ENCODE measurements around the gene SLIT3. TPM values are rescaled to one million over a fixed set of nuclear protein-coding genes. Genes with fewer than 3 reads are reported as not detected.

SLIT3 gene
- polyA plus RNA-seq, 1 of the 3 experiments (the other 2 are of a cell fraction), result 119 TPM

DNA sequence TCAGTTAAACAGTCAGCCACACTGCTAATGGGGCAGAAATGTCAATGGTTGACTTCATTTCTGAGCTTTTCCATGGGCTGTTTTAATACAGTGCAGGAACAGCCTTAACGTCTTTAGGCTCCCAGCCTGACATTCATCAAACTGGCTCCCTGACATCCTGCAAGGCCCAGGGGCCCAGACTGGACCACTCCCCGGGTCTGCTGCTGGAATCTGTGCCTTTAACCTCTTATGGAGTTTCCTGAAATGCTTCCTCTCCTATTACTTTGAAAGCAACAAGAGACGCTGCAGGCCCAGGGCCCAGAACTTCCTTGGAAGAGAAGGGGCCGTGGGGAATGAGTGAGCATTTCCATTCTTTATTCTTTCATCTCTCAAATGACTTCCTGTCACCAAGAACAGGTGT, 504.9 kb downstream of the SLIT3 start:
- H3K36me3 ChIP-seq (replicated peaks in 1 of 2; ENCODE audit: control insufficient read depth in 1 of 2, insufficient read depth in 2 of 2, low read length in 1 of 2), result peaks cover 0 to 95% of the 10 kb centered on the region in 2 experiments
- no peaks in the 10 kb centered on the region for H4K20me1 ChIP-seq (ENCODE audit: insufficient read depth)
- H3K9ac ChIP-seq, result no peak overlapping the region
- no peak overlapping the region for H3K4me2 ChIP-seq
- CTCF ChIA-PET, result interaction anchor here (0.7 to 1.7 kb wide), 2 partner anchors 10 to 12 kb away, joined by 3 to 5 read pairs; no protein-coding TSS in a partner anchor
- POLR2A ChIA-PET, result interaction anchor here (1.2 kb wide), 1 partner anchor 18 kb away, joined by 3 read pairs; no protein-coding TSS in a partner anchor
- DNase-seq, result no peak
- peaks cover 0 to 70% of the 10 kb centered on the region in 2 experiments; a peak in 2 of 4 replicates for H3K4me1 ChIP-seq (ENCODE audit: control insufficient read depth in 1 of 2, insufficient read depth in 2 of 2, low read depth in 1 of 2, low read length in 1 of 2)
- TF ChIP-seq RAD21 (IDR thresholded peaks at IDR 0.05; ENCODE audit: low read length), result no peak
- TF ChIP-seq YY1 (IDR thresholded peaks at IDR 0.05; ENCODE audit: low read depth), result no peak
- TF ChIP-seq TAF1 (IDR thresholded peaks at IDR 0.05; ENCODE audit: borderline replicate concordance, low read depth, low read length), result no peak
- no peak for TF ChIP-seq IRF3 (IDR thresholded peaks at IDR 0.05; ENCODE audit: low read depth, low read length)
- no peak for TF ChIP-seq FOXM1 (IDR thresholded peaks at IDR 0.05; ENCODE audit: low read depth)
- 0 out of 2 replicates have a peak, but pooled peaks have one; percentile 25 for TF ChIP-seq MXI1 (IDR thresholded peaks at IDR 0.05; ENCODE audit: low read depth, low read length)
- TF ChIP-seq, protein P1, sequence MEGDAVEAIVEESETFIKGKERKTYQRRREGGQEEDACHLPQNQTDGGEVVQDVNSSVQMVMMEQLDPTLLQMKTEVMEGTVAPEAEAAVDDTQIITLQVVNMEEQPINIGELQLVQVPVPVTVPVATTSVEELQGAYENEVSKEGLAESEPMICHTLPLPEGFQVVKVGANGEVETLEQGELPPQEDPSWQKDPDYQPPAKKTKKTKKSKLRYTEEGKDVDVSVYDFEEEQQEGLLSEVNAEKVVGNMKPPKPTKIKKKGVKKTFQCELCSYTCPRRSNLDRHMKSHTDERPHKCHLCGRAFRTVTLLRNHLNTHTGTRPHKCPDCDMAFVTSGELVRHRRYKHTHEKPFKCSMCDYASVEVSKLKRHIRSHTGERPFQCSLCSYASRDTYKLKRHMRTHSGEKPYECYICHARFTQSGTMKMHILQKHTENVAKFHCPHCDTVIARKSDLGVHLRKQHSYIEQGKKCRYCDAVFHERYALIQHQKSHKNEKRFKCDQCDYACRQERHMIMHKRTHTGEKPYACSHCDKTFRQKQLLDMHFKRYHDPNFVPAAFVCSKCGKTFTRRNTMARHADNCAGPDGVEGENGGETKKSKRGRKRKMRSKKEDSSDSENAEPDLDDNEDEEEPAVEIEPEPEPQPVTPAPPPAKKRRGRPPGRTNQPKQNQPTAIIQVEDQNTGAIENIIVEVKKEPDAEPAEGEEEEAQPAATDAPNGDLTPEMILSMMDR (IDR thresholded peaks at IDR 0.05), result no peak
- no peak for TF ChIP-seq SMC3 (IDR thresholded peaks at IDR 0.05; ENCODE audit: low read depth, low read length)
- TF ChIP-seq EP300 (IDR thresholded peaks at IDR 0.05; ENCODE audit: borderline replicate concordance in 1 of 2, low read depth in 1 of 2, low read length in 1 of 2), result peak in 1 of 2 experiments; percentile 55; a peak in 1 of 4 replicates
- no peak for TF ChIP-seq TEAD4 (IDR thresholded peaks at IDR 0.05; ENCODE audit: borderline replicate concordance, insufficient read depth)
- no peaks in the 10 kb centered on the region for H3K9me3 ChIP-seq
- H3K9me2 ChIP-seq, result no peaks in the 10 kb centered on the region
- 93% methylated on average over 3 of the region's 4 CpGs for WGBS (ENCODE audit: low lambda C conversion rate)
- H3K4me3 ChIP-seq (ENCODE audit: low read depth in 2 of 2, low read length in 1 of 2), result no peak overlapping the region
- no peak overlapping the region for H2AFZ ChIP-seq (ENCODE audit: low read depth)
- peaks cover 5% of the 10 kb centered on the region for H3F3A ChIP-seq (replicated peaks; ENCODE audit: insufficient read depth)
- no peaks in the 10 kb centered on the region for H3K79me2 ChIP-seq (ENCODE audit: insufficient read depth)
- H3K27me3 ChIP-seq (ENCODE audit: insufficient read depth), result no peaks in the 10 kb centered on the region
- peak overlapping the region in 1 of 2 experiments; percentile 47; a peak in 2 of 4 replicates for H3K27ac ChIP-seq (ENCODE audit: low read depth in 2 of 2, low read length in 1 of 2)

DNA sequence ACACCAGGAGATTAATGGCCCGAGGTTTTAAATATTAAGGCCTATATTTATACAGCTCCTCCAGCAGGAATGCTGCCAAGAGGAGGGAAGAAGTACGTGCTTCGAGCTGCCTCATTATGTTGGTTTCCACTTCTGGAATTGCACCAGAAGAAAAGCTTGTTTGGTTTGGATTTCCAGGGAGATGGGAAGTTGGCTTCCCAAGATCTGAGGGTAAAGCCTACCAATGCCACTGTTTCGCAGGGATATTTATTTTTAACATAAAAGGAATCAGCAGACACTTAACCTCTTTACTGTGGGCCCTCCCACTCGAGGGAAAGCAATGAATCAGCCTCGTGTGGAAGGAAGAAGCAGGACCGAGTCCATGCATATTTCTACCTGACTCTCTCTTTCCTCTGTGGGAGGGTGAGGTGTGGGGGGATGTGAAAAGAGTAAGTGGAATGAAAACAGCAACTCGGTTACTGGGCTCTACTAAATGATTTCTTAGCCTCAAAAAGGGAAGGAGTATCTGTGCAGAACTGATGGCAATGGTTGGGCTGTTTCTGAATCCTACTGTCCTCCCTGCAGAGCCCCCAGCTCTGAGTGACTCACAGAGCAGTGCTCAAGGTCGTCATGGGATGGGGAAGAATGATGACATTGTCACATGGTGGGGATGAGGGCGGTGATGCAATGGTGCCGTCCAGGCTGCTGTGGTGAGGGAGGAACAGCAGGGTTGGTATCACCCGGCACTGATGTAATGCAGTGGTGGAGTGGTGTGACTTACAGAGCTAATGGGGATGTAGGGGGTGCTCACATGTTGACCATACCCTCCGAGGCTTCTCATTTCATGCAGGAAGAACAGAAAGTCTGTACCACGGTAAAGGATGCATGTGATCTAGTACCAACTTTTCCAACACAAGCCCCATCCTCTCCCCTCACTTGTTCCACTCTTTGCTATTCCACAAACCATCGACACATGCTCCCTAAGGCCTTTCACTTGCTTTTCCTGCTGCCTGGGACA, 506.8 kb downstream of the SLIT3 start:
- Histone ChIP-seq H3K79me2 (ENCODE audit: insufficient read depth) (no peaks in the 10 kb centered on the region), H3K4me1 (ENCODE audit: control insufficient read depth in 1 of 2, insufficient read depth in 2 of 2, low read depth in 1 of 2, low read length in 1 of 2) (peaks cover 0 to 81% of the 10 kb centered on the region in 2 experiments; a peak in 2 of 4 replicates), H3K9me3 (no peaks in the 10 kb centered on the region), H3K9me2 (no peaks in the 10 kb centered on the region), H3K9ac (0 out of 2 replicates have a peak overlapping the region, but pooled peaks have one; percentile 23), H3K27ac (ENCODE audit: low read depth in 2 of 2, low read length in 1 of 2) (peak overlapping the region; percentile 47 to 76), H3F3A (replicated peaks; ENCODE audit: insufficient read depth) (peaks cover 5% of the 10 kb centered on the region), H3K36me3 (replicated peaks in 1 of 2; ENCODE audit: control insufficient read depth in 1 of 2, insufficient read depth in 2 of 2, low read length in 1 of 2) (peaks cover 0 to 97% of the 10 kb centered on the region in 2 experiments), H3K4me2 (peak overlapping the region; percentile 41), H2AFZ (ENCODE audit: low read depth) (no peak overlapping the region), H3K27me3 (ENCODE audit: insufficient read depth) (no peaks in the 10 kb centered on the region), H3K4me3 (ENCODE audit: low read depth in 2 of 2, low read length in 1 of 2) (no peak overlapping the region), H4K20me1 (ENCODE audit: insufficient read depth) (no peaks in the 10 kb centered on the region)
- ChIA-PET CTCF (interaction anchor here (0.7 to 1.0 kb wide), 3 partner anchors 13 to 153 kb away, joined by 3 to 4 read pairs (median 3); no protein-coding TSS in a partner anchor), POLR2A (interaction anchor here (0.6 kb wide), 1 partner anchor 26 kb away, joined by 3 read pairs; no protein-coding TSS in a partner anchor)
- TF ChIP-seq IRF3 (IDR thresholded peaks at IDR 0.05; ENCODE audit: low read depth, low read length), result no peak
- WGBS (ENCODE audit: low lambda C conversion rate), result 57% methylated on average over 13 of the region's 15 CpGs
- no peak for DNase-seq

All from SK-N-SH (cell line).